SK-N-SH (cell line): Measurements from ENCODE around the gene BMP6. TPM values are rescaled to one million over a fixed set of nuclear protein-coding genes. Genes with fewer than 3 reads are reported as not detected.

Experiments used
- CTCF ChIA-PET: fragments of 300-600, 350-600 bp; formaldehyde crosslinking; extraction: SDS; loops from one replicate; lab custom pipeline; 2021; lab: Yijun Ruan, JAX
- POLR2A ChIA-PET: fragments of 350-600 bp; sonication (Branson Sonifier 250); formaldehyde crosslinking; extraction: SDS; loops from one replicate; lab custom pipeline; 2020; ENCODE audit warnings: antibody characterized with exemption, inconsistent platforms; lab: Yijun Ruan, JAX
- DNase-seq: peaks from one replicate; pipeline ENCODE4 v3.0.0; 2012
- H2AFZ ChIP-seq: fragments of 200-600 bp; sonication (generic); 2 replicates; pipeline ENCODE4 v1.8.1; 2016; ENCODE audit warnings: antibody characterized with exemption, mild to moderate bottlenecking, low read depth
- H3F3A ChIP-seq: fragments of 200-600 bp; sonication (generic); replicated peaks from 2 replicates; pipeline ENCODE3; 2016; ENCODE audit warnings: antibody characterized with exemption, mild to moderate bottlenecking; ENCODE audit not compliant: insufficient read depth
- H3K27ac ChIP-seq, 2 experiments: fragments of 200-500 bp in 1 of 2; fragments of 200-600 bp in 1 of 2; sonication (Bioruptor generic) in 1 of 2; sonication (generic), shearing (Covaris generic) in 1 of 2; 2 replicates each; pipeline versions ENCODE4 v1.5.1 to v1.6.1; 2014 to 2016; ENCODE audit warnings: low read depth in 2 of 2, inconsistent platforms in 1 of 2, low read length in 1 of 2, mild to moderate bottlenecking in 1 of 2, mixed read lengths in 1 of 2
- H3K27me3 ChIP-seq: fragments of 200-600 bp; sonication (generic), shearing (Covaris generic); 2 replicates; pipeline ENCODE4 v1.6.1; 2016; ENCODE audit warnings: mixed run types; ENCODE audit not compliant: insufficient read depth
- H3K36me3 ChIP-seq, 2 experiments: fragments of 200-500 bp in 1 of 2; fragments of 200-600 bp in 1 of 2; sonication (Bioruptor generic) in 1 of 2; sonication (generic) in 1 of 2; replicated peaks in 1 of 2; 2 replicates each; pipeline versions ENCODE3 to v1.5.1; 2014 to 2016; ENCODE audit warnings: low read length in 1 of 2, mild to moderate bottlenecking in 1 of 2; ENCODE audit not compliant: insufficient read depth in 2 of 2, control insufficient read depth in 1 of 2
- H3K4me1 ChIP-seq, 2 experiments: fragments of 200-500 bp in 1 of 2; fragments of 200-600 bp in 1 of 2; sonication (Bioruptor generic) in 1 of 2; sonication (generic), shearing (Covaris generic) in 1 of 2; 2 replicates each; pipeline versions ENCODE4 v1.5.1 to v1.6.1; 2014 to 2016; ENCODE audit warnings: low read depth in 1 of 2, low read length in 1 of 2, mixed run types in 1 of 2; ENCODE audit not compliant: insufficient read depth in 2 of 2, control insufficient read depth in 1 of 2
- H3K4me2 ChIP-seq: fragments of 200-600 bp; sonication (generic), shearing (Covaris generic); 2 replicates; pipeline ENCODE4 v1.6.1; 2017; ENCODE audit warnings: mixed run types
- H3K4me3 ChIP-seq, 2 experiments: fragments of 200-500 bp in 1 of 2; fragments of 200-600 bp in 1 of 2; sonication (Bioruptor generic) in 1 of 2; sonication (generic), shearing (Covaris generic) in 1 of 2; 2 replicates each; pipeline versions ENCODE4 v1.5.1 to v1.8.1; 2014 to 2016; ENCODE audit warnings: low read depth in 2 of 2, inconsistent platforms in 1 of 2, low read length in 1 of 2, mild to moderate bottlenecking in 1 of 2, mixed read lengths in 1 of 2, moderate library complexity in 1 of 2
- H3K79me2 ChIP-seq: fragments of 200-600 bp; sonication (generic); 2 replicates; pipeline ENCODE4 v1.8.1; 2017; ENCODE audit warnings: mild to moderate bottlenecking; ENCODE audit not compliant: insufficient read depth
- H3K9ac ChIP-seq: fragments of 200-600 bp; sonication (generic); 2 replicates; pipeline ENCODE4 v1.6.1; 2017; ENCODE audit warnings: mixed run types
- H3K9me2 ChIP-seq: fragments of 200-600 bp; sonication (generic); 2 replicates; pipeline ENCODE4 v1.6.1; 2017; ENCODE audit warnings: mixed run types
- H3K9me3 ChIP-seq: fragments of 200-600 bp; sonication (generic); 2 replicates; pipeline ENCODE4 v1.6.1; 2017; ENCODE audit warnings: mixed run types, mild to moderate bottlenecking, moderate library complexity
- H4K20me1 ChIP-seq: fragments of 200-600 bp; sonication (generic); 2 replicates; pipeline ENCODE4 v1.6.1; 2017; ENCODE audit warnings: mild to moderate bottlenecking, mixed run types; ENCODE audit not compliant: insufficient read depth
- CHD2 ChIP-seq: fragments of 150-350 bp; IDR thresholded peaks from 2 replicates; pipeline ENCODE4 v1.6.1; 2018; ENCODE audit warnings: low read length; ENCODE audit not compliant: partially characterized antibody
- EZH2phosphoT487 ChIP-seq: fragments of 200-600 bp; sonication (generic); IDR thresholded peaks from 2 replicates; pipeline ENCODE4 v1.6.1; 2017; ENCODE audit warnings: low read depth, mixed run types, mild to moderate bottlenecking, antibody characterized with exemption, moderate library complexity, borderline replicate concordance
- FOXJ3 ChIP-seq: sonication (generic); formaldehyde crosslinking; IDR thresholded peaks from 2 replicates; pipeline ENCODE4 v1.5.1; 2020; ENCODE audit warnings: mild to moderate bottlenecking, missing genetic modification reagents
- FOXM1 ChIP-seq: IDR thresholded peaks from 2 replicates; pipeline ENCODE4 v1.4.0; 2012; ENCODE audit warnings: low read depth, mild to moderate bottlenecking
- GABPA ChIP-seq: IDR thresholded peaks from 2 replicates; pipeline ENCODE4 v1.4.0; 2012; ENCODE audit warnings: low read depth, mild to moderate bottlenecking
- JUND ChIP-seq: IDR thresholded peaks from 2 replicates; pipeline ENCODE4 v1.4.0; 2012
- MXI1 ChIP-seq: IDR thresholded peaks from 2 replicates; pipeline ENCODE4 v1.6.1; 2012; ENCODE audit warnings: mild to moderate bottlenecking, low read depth, low read length, improper control_type of control experiment
- NFIC ChIP-seq: IDR thresholded peaks from 2 replicates; pipeline ENCODE4 v1.4.0; 2012; ENCODE audit warnings: borderline replicate concordance
- NRF1 ChIP-seq: IDR thresholded peaks from 2 replicates; pipeline ENCODE4 v1.6.1; 2012; ENCODE audit warnings: low read depth, mild to moderate bottlenecking, low read length
- POLR2AphosphoS5 ChIP-seq: IDR thresholded peaks from 2 replicates; pipeline ENCODE4 v1.6.1; 2012; ENCODE audit warnings: low read depth, low read length
- RCOR1 ChIP-seq: fragments of 150-350 bp; IDR thresholded peaks from 2 replicates; pipeline ENCODE4 v1.6.1; 2017; ENCODE audit warnings: antibody characterized with exemption, low read length
- RFX5 ChIP-seq: IDR thresholded peaks from 2 replicates; pipeline ENCODE4 v1.6.1; 2012; ENCODE audit warnings: mild to moderate bottlenecking, improper control_type of control experiment, low read length
- RXRA ChIP-seq: IDR thresholded peaks from 2 replicates; pipeline ENCODE4 v1.4.0; 2012; ENCODE audit warnings: low read depth, mild to moderate bottlenecking, borderline replicate concordance
- SIN3A ChIP-seq: IDR thresholded peaks from 2 replicates; pipeline ENCODE4 v1.6.1; 2012; ENCODE audit warnings: low read depth, mild to moderate bottlenecking, low read length, moderate library complexity, borderline replicate concordance
- TAF1 ChIP-seq: IDR thresholded peaks from 2 replicates; pipeline ENCODE4 v1.6.1; 2012; ENCODE audit warnings: low read depth, mild to moderate bottlenecking, low read length, moderate library complexity, borderline replicate concordance
- TCF12 ChIP-seq: IDR thresholded peaks from 2 replicates; pipeline ENCODE4 v1.4.0; 2012
- TEAD4 ChIP-seq: IDR thresholded peaks from 2 replicates; pipeline ENCODE4 v1.4.0; 2012; ENCODE audit warnings: mild to moderate bottlenecking, borderline replicate concordance; ENCODE audit not compliant: insufficient read depth
- USF1 ChIP-seq: IDR thresholded peaks from 2 replicates; pipeline ENCODE4 v1.4.0; 2012; ENCODE audit warnings: low read depth, borderline replicate concordance
- WGBS: methylation state at CpG from one replicate; pipeline ENCODE4 v1.1.6; 2017; ENCODE audit warnings: low lambda C conversion rate; 5-methylcytosine and 5-hydroxymethylcytosine counted together
- polyA plus RNA-seq, 3 experiments: library from polyadenylated mRNA; depleted of rRNA; stranded (reverse); fragments of >200 nt; gene quantifications; 2 replicates each; pipeline ENCODE4 v1.2.3, GENCODE V29; 2012

BMP6 gene
- polyA plus RNA-seq, 1 of the 3 experiments (the other 2 are of a cell fraction), result not detected

DNA sequence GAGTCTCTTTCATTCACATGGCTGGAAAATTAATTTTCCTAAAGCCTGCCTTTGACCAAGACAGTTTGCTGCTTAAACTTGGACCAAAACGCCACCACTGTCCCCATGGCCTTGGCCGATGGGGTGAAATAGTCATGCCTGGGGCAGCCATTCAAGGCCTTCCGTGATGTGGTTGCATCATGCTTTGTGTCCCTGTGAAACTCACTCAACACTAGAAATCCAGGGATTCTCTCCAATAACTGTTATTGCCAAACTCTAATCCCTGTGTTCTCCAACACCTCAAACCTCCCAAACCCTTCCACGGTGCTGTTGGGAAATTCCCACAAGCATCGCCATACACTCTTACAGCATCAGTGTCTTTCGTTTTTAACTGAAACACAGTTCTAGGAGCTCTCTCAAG is 186.1 kb downstream of the BMP6 start:
- Histone ChIP-seq H2AFZ (no peak overlapping the region), H3K9me2 (no peaks in the 10 kb centered on the region), H3K27ac (no peak overlapping the region), H3K79me2 (peaks cover 30% of the 10 kb centered on the region), H3K4me3 (no peak overlapping the region), H3K36me3 (peaks cover 5 to 6% of the 10 kb centered on the region in 2 experiments), H3K27me3 (peaks cover 6% of the 10 kb centered on the region; the same call in 1 of the 2 replicates), H3K4me2 (no peak overlapping the region), H3K9me3 (no peaks in the 10 kb centered on the region), H3F3A (peaks cover 3% of the 10 kb centered on the region), H3K9ac (no peak overlapping the region), H3K4me1 (peaks cover 11% of the 10 kb centered on the region in 2 experiments; a peak in 2 of 4 replicates), H4K20me1 (peaks cover 23% of the 10 kb centered on the region)
- POLR2A ChIA-PET, result no interaction called here
- no peak for DNase-seq
- CTCF ChIA-PET, result interaction anchor here (1.0 kb wide), 1 partner anchor 14 kb away, joined by 3 read pairs; no protein-coding TSS in a partner anchor
- WGBS, result 90% methylated on average over 6 of the region's 6 CpGs
- TF ChIP-seq MXI1, result no peak
- no peak for TF ChIP-seq FOXM1
- TF ChIP-seq CHD2, result no peak
- no peak for TF ChIP-seq FOXJ3 (CRISPR knock-in tag)
- TF ChIP-seq NFIC, result no peak
- no peak for TF ChIP-seq SIN3A
- TF ChIP-seq RFX5, result no peak
- no peak for TF ChIP-seq RCOR1
- no peak for TF ChIP-seq TEAD4
- TF ChIP-seq RXRA, result no peak
- TF ChIP-seq EZH2phosphoT487, result no peak

- Histone ChIP-seq H3K79me2 (peaks cover 21% of the 10 kb centered on the region), H3K4me2 (no peak overlapping the region), H3K9ac (no peak overlapping the region), H2AFZ (no peak overlapping the region; the same call in 1 of the 2 replicates), H3K27me3 (peaks cover 6% of the 10 kb centered on the region; the same call in 1 of the 2 replicates), H3K27ac (no peak overlapping the region), H3K9me3 (no peaks in the 10 kb centered on the region), H3F3A (peaks cover 3% of the 10 kb centered on the region), H4K20me1 (peaks cover 14% of the 10 kb centered on the region), H3K4me1 (peaks cover 11% of the 10 kb centered on the region in 2 experiments; a peak in 2 of 4 replicates), H3K4me3 (no peak overlapping the region), H3K36me3 (peaks cover 0 to 6% of the 10 kb centered on the region in 2 experiments), H3K9me2 (no peaks in the 10 kb centered on the region)
- no peak for TF ChIP-seq POLR2AphosphoS5
- POLR2A ChIA-PET, result no interaction called here
- WGBS, result 73% methylated on average over 8 of the region's 8 CpGs
- CTCF ChIA-PET, result interaction anchor here (1.3 kb wide), 1 partner anchor 80 kb away, joined by 3 read pairs; no protein-coding TSS in a partner anchor
- DNase-seq, result no peak
Observed at GRCh38 chr6:7912736-7913517, 187.0 kb downstream of the BMP6 start.

DNA sequence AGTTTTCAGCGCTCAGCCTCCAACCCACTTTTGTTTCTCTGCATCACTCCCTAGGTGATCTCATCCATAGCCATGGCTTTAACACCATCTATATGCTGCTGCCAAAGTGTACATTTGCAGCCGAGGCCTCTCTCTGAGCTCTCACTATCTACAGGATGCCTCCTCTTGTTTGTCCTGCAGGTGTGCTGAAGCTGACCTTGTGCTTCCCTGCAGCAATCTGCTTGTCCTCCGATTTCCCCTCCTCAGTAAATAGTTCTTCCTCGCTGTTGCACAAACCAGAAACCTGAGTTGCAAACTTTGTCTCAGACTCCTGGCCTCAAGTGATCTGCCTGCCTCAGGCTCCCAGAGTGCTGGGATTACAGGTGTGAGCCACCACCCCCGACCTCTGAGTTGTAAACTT is 188.4 kb downstream of the BMP6 start:
- H3K9me2 ChIP-seq, result no peaks in the 10 kb centered on the region
- H3K4me2 ChIP-seq, result no peak overlapping the region
- peaks cover 0 to 8% of the 10 kb centered on the region in 2 experiments; a peak in 2 of 4 replicates for H3K4me1 ChIP-seq
- peaks cover under 1% of the 10 kb centered on the region for H4K20me1 ChIP-seq
- H3K4me3 ChIP-seq, result no peak overlapping the region
- TF ChIP-seq NRF1 (no peak), TCF12 (no peak), USF1 (no peak), TAF1 (no peak), EZH2phosphoT487 (no peak), JUND (no peak), POLR2AphosphoS5 (no peak), GABPA (no peak), MXI1 (no peak), RCOR1 (no peak)
- ChIA-PET CTCF (no interaction called here), POLR2A (no interaction called here)
- DNase-seq, result no peak
- WGBS, result 56% methylated on average over 5 of the region's 5 CpGs
- H3K9me3 ChIP-seq, result no peaks in the 10 kb centered on the region
- H2AFZ ChIP-seq, result no peak overlapping the region
- H3K79me2 ChIP-seq, result peaks cover 7% of the 10 kb centered on the region
- H3F3A ChIP-seq, result no peaks in the 10 kb centered on the region
- H3K27me3 ChIP-seq, result peaks cover 6% of the 10 kb centered on the region; the same call in 1 of the 2 replicates
- no peak overlapping the region for H3K9ac ChIP-seq
- no peaks in the 10 kb centered on the region for H3K36me3 ChIP-seq
- H3K27ac ChIP-seq, result no peak overlapping the region
